ENCODE data around the gene MAP3K1. TPM values are rescaled to one million over a fixed set of nuclear protein-coding genes. Genes with fewer than 3 reads are reported as not detected.

MAP3K1 gene
- total RNA-seq, 2 donors from 2014 or later = 8.9 to 19.0 TPM

- no peak for TF ChIP-seq CTCF (IDR thresholded peaks at IDR 0.05)
- Histone ChIP-seq H3K9me3 (no peaks in the 10 kb centered on the region), H3K4me1 (ENCODE audit: control insufficient read depth in 1 of 2, low read depth in 2 of 2) (no peaks in the 10 kb centered on the region), H3K27ac (no peak overlapping the region), H3K36me3 (no peaks in the 10 kb centered on the region), H3K4me3 (no peak overlapping the region), H3K27me3 (replicated peaks; ENCODE audit: insufficient read depth) (no peaks in the 10 kb centered on the region)
- DNase-seq (ENCODE audit: low spot score) (no peak), ATAC-seq (ENCODE audit: insufficient number of reproducible peaks, low FRiP score, low read depth) (no peak)
Measured at GRCh38 chr5:56808211-56808610, 7.1 kb upstream of the MAP3K1 start.

- ATAC-seq (ENCODE audit: insufficient number of reproducible peaks, low FRiP score, low read depth) (no peak), DNase-seq (ENCODE audit: low spot score) (no peak)
- H3K27ac ChIP-seq = no peak overlapping the region
- H3K27me3 ChIP-seq (replicated peaks; ENCODE audit: insufficient read depth) = no peaks in the 10 kb centered on the region
- no peaks in the 10 kb centered on the region for H3K9me3 ChIP-seq
- no peak for TF ChIP-seq CTCF (IDR thresholded peaks at IDR 0.05)
- H3K36me3 ChIP-seq = no peaks in the 10 kb centered on the region
- H3K4me1 ChIP-seq (ENCODE audit: control insufficient read depth in 1 of 2, low read depth in 2 of 2) = peaks cover 0 to 4% of the 10 kb centered on the region in 2 donors
- no peak overlapping the region for H3K4me3 ChIP-seq
Measured at GRCh38 chr5:56810826-56811225, 4.5 kb upstream of the MAP3K1 start.

- no peaks in the 10 kb centered on the region for H3K36me3 ChIP-seq
- H3K9me3 ChIP-seq = no peaks in the 10 kb centered on the region
- no peak for DNase-seq (ENCODE audit: low spot score)
- H3K27me3 ChIP-seq (replicated peaks; ENCODE audit: insufficient read depth) = no peaks in the 10 kb centered on the region
- ATAC-seq (ENCODE audit: insufficient number of reproducible peaks, low FRiP score, low read depth) = no peak
- no peak for TF ChIP-seq CTCF (IDR thresholded peaks at IDR 0.05)
- H3K4me3 ChIP-seq = no peak overlapping the region
- peaks cover 0 to 6% of the 10 kb centered on the region in 2 donors for H3K4me1 ChIP-seq (ENCODE audit: control insufficient read depth in 1 of 2, low read depth in 2 of 2)
- no peak overlapping the region for H3K27ac ChIP-seq
Measured at GRCh38 chr5:56812110-56812509, 3.2 kb upstream of the MAP3K1 start.

- ATAC-seq (ENCODE audit: insufficient number of reproducible peaks, low FRiP score, low read depth) = no peak
- H3K9me3 ChIP-seq = no peaks in the 10 kb centered on the region
- peaks cover 6 to 18% of the 10 kb centered on the region in 2 donors for H3K4me1 ChIP-seq (ENCODE audit: control insufficient read depth in 1 of 2, low read depth in 2 of 2)
- no peak overlapping the region for H3K27ac ChIP-seq
- no peak overlapping the region for H3K4me3 ChIP-seq
- H3K36me3 ChIP-seq = no peaks in the 10 kb centered on the region
- TF ChIP-seq CTCF (IDR thresholded peaks at IDR 0.05) = no peak
- no peaks in the 10 kb centered on the region for H3K27me3 ChIP-seq (replicated peaks; ENCODE audit: insufficient read depth)
- no peak for DNase-seq (ENCODE audit: low spot score)
Measured at GRCh38 chr5:56813302-56813701, 2.0 kb upstream of the MAP3K1 start.

- Histone ChIP-seq H3K27me3 (replicated peaks; ENCODE audit: insufficient read depth) (no peaks in the 10 kb centered on the region), H3K27ac (peak overlapping the region; percentile 33 to 89), H3K9me3 (no peaks in the 10 kb centered on the region), H3K4me3 (peak overlapping the region; percentile 95), H3K4me1 (ENCODE audit: control insufficient read depth in 1 of 2, low read depth in 2 of 2) (peaks cover 13 to 29% of the 10 kb centered on the region in 2 donors), H3K36me3 (no peaks in the 10 kb centered on the region)
- peak; percentile 4 for ATAC-seq (ENCODE audit: insufficient number of reproducible peaks, low FRiP score, low read depth)
- no peak for TF ChIP-seq CTCF (IDR thresholded peaks at IDR 0.05)
- DNase-seq (ENCODE audit: low spot score) = no peak
Measured at GRCh38 chr5:56814361-56814962, 887 bp upstream of the MAP3K1 start.

Data from thoracic aorta (tissue), 2 donors.